Measurements from ENCODE around the gene WFS1. TPM values are rescaled to one million over a fixed set of nuclear protein-coding genes. Genes with fewer than 3 reads are reported as not detected.

The WFS1 gene
- total and polyA plus RNA-seq, 2 of the 8 experiments (the other 6 are each of a cell fraction or from before 2014, with no cell fraction given), result 29.1 to 43.1 TPM

GRCh38 chr4:6333301-6334202, 63.9 kb downstream of the WFS1 start:
- Histone ChIP-seq H3K56ac (replicated peaks; ENCODE audit: insufficient read length, low read depth, low read length) (no peak overlapping the region), H3K23me2 (ENCODE audit: low read depth, low read length) (no peaks in the 10 kb centered on the region), H2BK5ac (ENCODE audit: low read depth, low read length) (no peak overlapping the region), H4K91ac (replicated peaks; ENCODE audit: insufficient read length, low read length) (no peak overlapping the region), H4K8ac (ENCODE audit: extremely low read depth, insufficient read depth, low read length) (no peak overlapping the region), H3K36me3 (ENCODE audit: control insufficient read depth in 2 of 4, insufficient read depth in 4 of 4, low read length in 3 of 4) (no peaks in the 10 kb centered on the region), H2BK15ac (ENCODE audit: low read length) (no peak overlapping the region), H3K27me3 (replicated peaks in 1 of 4; ENCODE audit: control insufficient read depth in 3 of 4, extremely low read depth in 1 of 4, insufficient read depth in 3 of 4, low read length in 3 of 4) (no peaks in the 10 kb centered on the region), H3K14ac (ENCODE audit: insufficient read length) (no peak overlapping the region), H3K9ac (replicated peaks in 1 of 4; ENCODE audit: extremely low read depth in 1 of 4, low read depth in 3 of 4, low read length in 3 of 4) (no peak overlapping the region), H3K27ac (ENCODE audit: low read depth, low read length) (no peak overlapping the region), H3K9me3 (ENCODE audit: insufficient read depth in 2 of 2, low read depth in 1 of 2, low read length in 1 of 2) (peaks cover 4 to 11% of the 10 kb centered on the region in 2 experiments; a peak in 3 of 4 replicates), H3K79me2 (ENCODE audit: control insufficient read depth in 1 of 2, insufficient read depth in 2 of 2, low read length in 2 of 2) (no peaks in the 10 kb centered on the region), H2BK12ac (ENCODE audit: low read depth, low read length) (no peak overlapping the region), H3K4me2 (ENCODE audit: insufficient read depth in 1 of 2, low read depth in 2 of 2, low read length in 2 of 2) (no peak overlapping the region), H2AK5ac (ENCODE audit: low read depth, low read length) (no peak overlapping the region), H3K4me3 (ENCODE audit: extremely low read depth in 1 of 4, insufficient read depth in 2 of 4, low read depth in 3 of 4, low read length in 4 of 4) (no peak overlapping the region), H4K20me1 (replicated peaks in 1 of 2; ENCODE audit: control insufficient read depth in 1 of 2, insufficient read depth in 2 of 2, low read length in 2 of 2) (peaks cover 0 to 2% of the 10 kb centered on the region in 2 experiments), H3K18ac (ENCODE audit: extremely low read depth, low read length) (no peak overlapping the region), H4K5ac (ENCODE audit: insufficient read length, low read depth, low read length) (no peak overlapping the region), H2BK120ac (replicated peaks; ENCODE audit: low read depth, low read length) (no peak overlapping the region), H2BK20ac (ENCODE audit: low read length) (no peak overlapping the region), H3K4me1 (replicated peaks in 1 of 4; ENCODE audit: control insufficient read depth in 3 of 4, insufficient read depth in 4 of 4, low read length in 3 of 4) (peaks cover 0 to 5% (median 4%) of the 10 kb centered on the region in 4 experiments; a peak in 4 of 7 replicates), H2AFZ (ENCODE audit: low read length) (no peak overlapping the region), H3K79me1 (ENCODE audit: low read depth, low read length) (no peaks in the 10 kb centered on the region), H3K23ac (ENCODE audit: insufficient read length) (no peak overlapping the region), H3K4ac (replicated peaks; ENCODE audit: insufficient read length, low read depth, low read length) (no peak overlapping the region)
- ChIA-PET POLR2A (ENCODE audit: partially characterized antibody) (no interaction called here), CTCF (ENCODE audit: partially characterized antibody) (interaction anchor here (0.5 to 22.3 kb wide), 40 partner anchors 9 to 778 kb away, joined by 3 to 908 read pairs (median 5); partner anchors contain the start of gene WFS1)
- FAIRE-seq (no peak), DNase-seq (ENCODE audit: low read depth in 1 of 2, low spot score in 2 of 2) (peak in 1 of 2 experiments; percentile 67)
- WGBS, 2 experiments (ENCODE audit: extremely low coverage in 1 of 2, insufficient coverage in 1 of 2, insufficient read length in 1 of 2, insufficient replicate concordance in 2 of 2, low coverage in 1 of 2, low lambda C conversion rate in 2 of 2, missing lambda C conversion rate in 1 of 2), result 85% methylated on average over 19 of the region's 19 CpGs; no CpG with 5 or more reads in 1 of the 2 experiments
- TF ChIP-seq CTCF (IDR thresholded peaks at IDR 0.05; ENCODE audit: control extremely low read depth in 1 of 3, insufficient read depth in 1 of 3, low read depth in 1 of 3, low read length in 3 of 3), result peak in 2 of 3 experiments; percentile 59 to 85; a peak in 3 of 4 replicates
- TF ChIP-seq E2F6 (IDR thresholded peaks at IDR 0.05), result no peak
- TF ChIP-seq SIN3A (conservative IDR thresholded peaks at IDR 0.05 in 1 of 2, IDR thresholded peaks at IDR 0.05 in 1 of 2; ENCODE audit: low read depth in 1 of 2, low read length in 2 of 2), result no peak
- TF ChIP-seq SUZ12 (IDR thresholded peaks at IDR 0.05; ENCODE audit: low read length), result no peak
- TF ChIP-seq RAD21 (IDR thresholded peaks at IDR 0.05 in 1 of 2, conservative IDR thresholded peaks at IDR 0.05 in 1 of 2; ENCODE audit: low read depth in 2 of 2, low read length in 2 of 2), result peak; percentile 46 to 56
- TF ChIP-seq BACH1 (IDR thresholded peaks at IDR 0.05; ENCODE audit: low read length), result no peak
- TF ChIP-seq RBBP5 (IDR thresholded peaks at IDR 0.05; ENCODE audit: borderline replicate concordance, low read depth, low read length), result no peak
